HG03175 (cell line): ENCODE results near the gene ZDHHC8.

Source experiments
- ATAC-seq: cut with Tn5 transposase; IDR thresholded peaks from one replicate; pipeline ENCODE4 v1.9.1; 2021; ENCODE audit warnings: mild to moderate bottlenecking, moderate library complexity; ENCODE audit not compliant: unreplicated experiment

ZDHHC8 gene

GRCh38 chr22:20177217-20177911 is 45.8 kb downstream of the ZDHHC8 start:
- no peak for ATAC-seq

GRCh38 chr22:20178075-20178914 is 46.7 kb downstream of the ZDHHC8 start:
- ATAC-seq = no peak

- ATAC-seq = no peak
Observed at GRCh38 chr22:20178915-20179227, 47.3 kb downstream of the ZDHHC8 start.

- no peak for ATAC-seq
Observed at GRCh38 chr22:20179455-20180244, 48.0 kb downstream of the ZDHHC8 start.

GRCh38 chr22:20180245-20180630 is 48.6 kb downstream of the ZDHHC8 start:
- ATAC-seq = no peak

GRCh38 chr22:20180640-20181039 is 49.0 kb downstream of the ZDHHC8 start:
- no peak for ATAC-seq

- ATAC-seq = no peak
Observed at GRCh38 chr22:20181194-20181883, 49.7 kb downstream of the ZDHHC8 start.

- no peak for ATAC-seq
Observed at GRCh38 chr22:20181884-20182236, 50.3 kb downstream of the ZDHHC8 start.

- no peak for ATAC-seq
Observed at GRCh38 chr22:20182365-20182764, 50.8 kb downstream of the ZDHHC8 start.

GRCh38 chr22:20183101-20183500 is 51.5 kb downstream of the ZDHHC8 start:
- ATAC-seq = no peak

- ATAC-seq = no peak
Observed at GRCh38 chr22:20183823-20184222, 52.2 kb downstream of the ZDHHC8 start.

GRCh38 chr22:20184501-20185165 is 53.0 kb downstream of the ZDHHC8 start:
- ATAC-seq = no peak

GRCh38 chr22:20185750-20186149 is 54.1 kb downstream of the ZDHHC8 start:
- no peak for ATAC-seq

GRCh38 chr22:20186183-20186870 is 54.7 kb downstream of the ZDHHC8 start:
- no peak for ATAC-seq

- no peak for ATAC-seq
Observed at GRCh38 chr22:20186871-20187546, 55.4 kb downstream of the ZDHHC8 start.

GRCh38 chr22:20187777-20188566 is 56.4 kb downstream of the ZDHHC8 start:
- ATAC-seq = no peak

GRCh38 chr22:20188567-20188877 is 56.9 kb downstream of the ZDHHC8 start:
- ATAC-seq = no peak

GRCh38 chr22:20191000-20191515 is 59.5 kb downstream of the ZDHHC8 start:
- no peak for ATAC-seq

- ATAC-seq = no peak
Observed at GRCh38 chr22:20191803-20192202, 60.2 kb downstream of the ZDHHC8 start.
